ENCODE measurements around the gene EFEMP2.

The EFEMP2 gene

GRCh38 chr11:65868076-65868667, 4.4 kb downstream of the EFEMP2 start:
- no peak for DNase-seq (ENCODE audit: low spot score)
- H3K27ac ChIP-seq = peak overlapping the region; percentile 53
- ChIA-PET CTCF (interaction anchor here (0.6 to 1.9 kb wide), 4 partner anchors 7 to 100 kb away, joined by 3 to 5 read pairs (median 4); partner anchors contain the start of gene FIBP), POLR2A (ENCODE audit: low non-redundant PET) (interaction anchor here (0.6 kb wide), 1 partner anchor 20 kb away, joined by 3 read pairs; the partner anchor contains the start of gene FIBP)
- no peak for TF ChIP-seq CTCF (conservative IDR thresholded peaks at IDR 0.05; ENCODE audit: low read depth)

- TF ChIP-seq CTCF (conservative IDR thresholded peaks at IDR 0.05; ENCODE audit: low read depth) = no peak
- no peak for DNase-seq (ENCODE audit: low spot score)
- POLR2A ChIA-PET (ENCODE audit: low non-redundant PET) = no interaction called here
- peak overlapping the region; percentile 53 for H3K27ac ChIP-seq
- CTCF ChIA-PET = interaction anchor here (0.6 to 1.4 kb wide), 3 partner anchors 17 to 101 kb away, joined by 3 to 4 read pairs (median 4); partner anchors contain the start of gene FIBP
These were observed 5.1 kb downstream of the EFEMP2 start for GRCh38 chr11:65867284-65868071.

GRCh38 chr11:65866509-65867283, 5.9 kb downstream of the EFEMP2 start:
- DNase-seq (ENCODE audit: low spot score) = no peak
- CTCF ChIA-PET = no interaction called here
- peak overlapping the region; percentile 53 for H3K27ac ChIP-seq
- POLR2A ChIA-PET (ENCODE audit: low non-redundant PET) = no interaction called here
- no peak for TF ChIP-seq CTCF (conservative IDR thresholded peaks at IDR 0.05; ENCODE audit: low read depth)

GRCh38 chr11:65865550-65866172, 6.9 kb downstream of the EFEMP2 start:
- POLR2A ChIA-PET (ENCODE audit: low non-redundant PET) = no interaction called here
- TF ChIP-seq CTCF (conservative IDR thresholded peaks at IDR 0.05; ENCODE audit: low read depth) = no peak

GRCh38 chr11:65864706-65865471, 7.7 kb downstream of the EFEMP2 start:
- DNase-seq (ENCODE audit: low spot score) = no peak
- H3K27ac ChIP-seq = peak overlapping the region; percentile 98
- POLR2A ChIA-PET (ENCODE audit: low non-redundant PET) = no interaction called here
- TF ChIP-seq CTCF (conservative IDR thresholded peaks at IDR 0.05; ENCODE audit: low read depth) = no peak
- CTCF ChIA-PET = no interaction called here

More at GRCh38 chr11:65865550-65866172, 6.9 kb downstream of the EFEMP2 start:
- DNase-seq (ENCODE audit: low spot score) = no peak
- H3K27ac ChIP-seq = peak overlapping the region; percentile 98
- CTCF ChIA-PET = no interaction called here

Data from RWPE1 (cell line).